K562 (cell line): ENCODE data around the gene PPP1R3E. TPM values are rescaled to one million over a fixed set of nuclear protein-coding genes. Genes with fewer than 3 reads are reported as not detected.

Source experiments
- CBFB ChIP-seq: sonication (generic); formaldehyde crosslinking; IDR thresholded peaks from 2 replicates; pipeline ENCODE4 v1.4.0; 2020; ENCODE audit warnings: mild to moderate bottlenecking, missing genetic modification reagents
- CEBPG ChIP-seq, 3 experiments: fragments of 200-800 bp in 1 of 3; sonication (Bioruptor generic) in 1 of 3; sonication (generic) in 1 of 3; formaldehyde crosslinking in 1 of 3; IDR thresholded peaks in 2 of 3; conservative IDR thresholded peaks in 1 of 3; 2 replicates each; pipeline versions ENCODE4 v1.6.1 to v1.8.0; 2016 to 2022; ENCODE audit warnings: missing compliant biosample characterization in 2 of 3, missing genetic modification characterization in 2 of 3, mild to moderate bottlenecking in 1 of 3, missing genetic modification reagents in 1 of 3
- FOSL1 ChIP-seq: fragments of 200-800 bp; sonication (Bioruptor generic); conservative IDR thresholded peaks from 2 replicates; pipeline ENCODE4 v1.6.1; 2016; ENCODE audit warnings: missing genetic modification characterization, missing compliant biosample characterization
- FOXO4 ChIP-seq: fragments of 450-650 bp; formaldehyde crosslinking; IDR thresholded peaks from 2 replicates; pipeline ENCODE4 v1.4.0; 2020; ENCODE audit warnings: mild to moderate bottlenecking, moderate library complexity
- HDAC2 ChIP-seq: fragments of 450-650 bp; IDR thresholded peaks from 2 replicates; pipeline ENCODE4 v1.6.1; 2016; ENCODE audit warnings: mild to moderate bottlenecking
- MAFG ChIP-seq: fragments of 450-650 bp; conservative IDR thresholded peaks from 2 replicates; pipeline ENCODE4 v1.6.1; 2016; ENCODE audit warnings: missing genetic modification characterization, missing compliant biosample characterization
- PHF20 ChIP-seq: fragments of 450-650 bp; IDR thresholded peaks from 2 replicates; pipeline ENCODE4 v1.6.1; 2018; ENCODE audit not compliant: partially characterized antibody
- PRDM10 ChIP-seq: fragments of 450-650 bp; IDR thresholded peaks from 2 replicates; pipeline ENCODE4 v1.6.1; 2018; ENCODE audit not compliant: partially characterized antibody
- ZNF316 ChIP-seq: fragments of 450-650 bp; IDR thresholded peaks from 2 replicates; pipeline ENCODE4 v1.6.1; 2016
- polyA plus RNA-seq, 8 experiments: library from polyadenylated mRNA; depleted of rRNA in 4 of 8; stranded (reverse) in 5 of 8; unstranded in 3 of 8; fragments of >200 nt; fragmentation: Nextera tagmentation in 2 of 8; fragmentation: Illumina TruSeq in 1 of 8; extraction: Ambion mirVana in 2 of 8; extraction: Trizol in 1 of 8; gene quantifications; 2 replicates each; pipeline versions ENCODE4 v1.2.1 to v1.2.3, GENCODE V29; 2011 to 2014; ENCODE audit warnings: inconsistent platforms in 1 of 8, missing spikeins in 1 of 8
- total RNA-seq, 7 experiments: library from RNA; depleted of rRNA in 6 of 7; stranded (reverse); fragments of >200 nt in 6 of 7; fragmentation: Illumina TruSeq in 2 of 7; extraction: Trizol in 2 of 7; gene quantifications; 2 replicates each; pipeline versions ENCODE4 v1.2.1 to v1.2.3, GENCODE V29; 2011 to 2021; ENCODE audit warnings: low replicate concordance in 1 of 7

PPP1R3E gene
- total and polyA plus RNA-seq, 9 of the 15 experiments (the other 6 are each of a cell fraction or from before 2014, with no cell fraction given), result 3.2 to 18.4 (median 7.6) TPM

- TF ChIP-seq FOXO4 (0 out of 2 replicates have a peak, but pooled peaks have one; percentile 30), PHF20 (peak; percentile 33), PRDM10 (peak; percentile 63), MAFG (tag) (no peak), FOSL1 (tag) (no peak), CEBPG (CRISPR knock-in tag; IDR thresholded peaks at IDR 0.05) (no peak), CEBPG (tag; conservative IDR thresholded peaks at IDR 0.05 in 1 of 2, IDR thresholded peaks at IDR 0.05 in 1 of 2) (no peak), ZNF316 (no peak), CBFB (CRISPR knock-in tag) (no peak), HDAC2 (peak; percentile 40)
Measured at GRCh38 chr14:23286020-23286901, 16.4 kb downstream of the PPP1R3E start, which contains the start of gene HOMEZ (continued).
